NB4 (cell line): ENCODE results near the gene SLC35E1.

Experiments used
- CTCF ChIP-seq: IDR thresholded peaks from one replicate; pipeline ENCODE4 v1.5.1; 2012; ENCODE audit warnings: low read depth, low read length
- POLR2A ChIP-seq: IDR thresholded peaks from 2 replicates; pipeline ENCODE4 v1.6.1; 2011; ENCODE audit warnings: mild to moderate bottlenecking; ENCODE audit not compliant: insufficient read length; ENCODE audit errors: extremely low read depth

DNA sequence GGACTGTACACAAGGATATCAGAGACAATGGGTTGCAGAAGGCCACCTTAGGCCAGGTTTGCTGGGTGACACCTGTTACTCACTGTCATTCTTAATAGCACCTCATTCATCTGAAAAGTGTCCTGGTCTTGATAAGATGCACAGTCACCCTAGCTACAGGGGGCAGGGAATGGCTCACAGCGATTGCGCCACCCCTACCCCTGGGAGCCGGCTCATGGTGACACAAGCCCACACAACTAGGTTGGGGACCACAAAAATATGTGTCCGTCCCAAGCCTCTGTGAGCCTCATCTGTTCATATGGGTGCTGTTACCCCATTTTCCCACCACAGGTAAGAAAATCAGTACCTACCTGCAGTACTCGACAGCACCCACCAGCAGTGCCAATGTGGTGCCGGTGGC is 32.4 kb upstream of the SLC35E1 start:
- TF ChIP-seq CTCF (no peak), POLR2A (no peak)
